ENCODE measurements around the gene WNT10A. TPM values are rescaled to one million over a fixed set of nuclear protein-coding genes. Genes with fewer than 3 reads are reported as not detected.

The WNT10A gene
- total and polyA plus RNA-seq, 9 of the 15 experiments (the other 6 are each of a cell fraction or from before 2014, with no cell fraction given) = not detected

DNA sequence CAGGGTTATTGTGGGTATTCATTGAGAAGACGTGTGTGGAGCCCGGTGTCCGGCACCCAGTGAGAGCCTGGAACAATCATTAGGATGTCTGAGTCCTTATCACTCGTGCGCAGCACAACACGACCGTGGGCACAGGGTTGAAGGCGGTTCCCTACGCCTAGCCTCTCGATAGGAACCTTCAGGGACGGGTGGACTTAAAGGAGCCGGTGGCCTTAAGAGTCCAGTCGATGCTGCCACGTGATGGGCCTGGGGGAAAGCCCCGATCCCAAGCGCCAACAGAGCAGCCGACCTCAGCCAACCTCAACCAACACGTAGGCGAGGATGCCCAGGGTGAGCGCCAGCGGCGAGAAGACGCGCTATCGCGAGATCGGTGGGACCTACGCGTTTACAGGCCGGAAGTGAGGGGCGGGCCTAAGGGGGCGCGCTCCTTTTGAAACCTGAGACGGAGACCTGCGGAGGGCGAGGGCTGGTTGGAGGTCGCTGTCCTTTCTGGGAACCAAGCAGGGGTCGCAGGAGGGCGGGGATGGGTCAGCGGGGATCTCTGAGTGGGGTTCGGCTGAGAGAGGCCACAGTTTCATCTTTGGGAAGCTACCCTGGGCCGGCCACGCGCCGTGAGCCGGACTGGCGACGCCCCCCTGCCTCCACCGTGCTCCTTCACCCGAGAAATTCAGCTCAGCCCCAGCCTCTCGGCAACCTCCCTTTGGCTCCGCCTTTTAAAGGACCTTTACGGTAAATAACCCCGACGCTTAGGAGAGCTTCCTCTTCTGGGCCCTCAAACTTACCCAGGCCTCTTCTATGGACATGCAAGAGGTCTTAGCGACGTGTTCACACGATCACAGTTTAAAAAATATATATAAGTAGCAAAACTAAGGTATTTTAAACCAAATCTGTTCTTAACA lies 28.3 kb downstream of the WNT10A start (continued):
- TF ChIP-seq, protein P1, sequence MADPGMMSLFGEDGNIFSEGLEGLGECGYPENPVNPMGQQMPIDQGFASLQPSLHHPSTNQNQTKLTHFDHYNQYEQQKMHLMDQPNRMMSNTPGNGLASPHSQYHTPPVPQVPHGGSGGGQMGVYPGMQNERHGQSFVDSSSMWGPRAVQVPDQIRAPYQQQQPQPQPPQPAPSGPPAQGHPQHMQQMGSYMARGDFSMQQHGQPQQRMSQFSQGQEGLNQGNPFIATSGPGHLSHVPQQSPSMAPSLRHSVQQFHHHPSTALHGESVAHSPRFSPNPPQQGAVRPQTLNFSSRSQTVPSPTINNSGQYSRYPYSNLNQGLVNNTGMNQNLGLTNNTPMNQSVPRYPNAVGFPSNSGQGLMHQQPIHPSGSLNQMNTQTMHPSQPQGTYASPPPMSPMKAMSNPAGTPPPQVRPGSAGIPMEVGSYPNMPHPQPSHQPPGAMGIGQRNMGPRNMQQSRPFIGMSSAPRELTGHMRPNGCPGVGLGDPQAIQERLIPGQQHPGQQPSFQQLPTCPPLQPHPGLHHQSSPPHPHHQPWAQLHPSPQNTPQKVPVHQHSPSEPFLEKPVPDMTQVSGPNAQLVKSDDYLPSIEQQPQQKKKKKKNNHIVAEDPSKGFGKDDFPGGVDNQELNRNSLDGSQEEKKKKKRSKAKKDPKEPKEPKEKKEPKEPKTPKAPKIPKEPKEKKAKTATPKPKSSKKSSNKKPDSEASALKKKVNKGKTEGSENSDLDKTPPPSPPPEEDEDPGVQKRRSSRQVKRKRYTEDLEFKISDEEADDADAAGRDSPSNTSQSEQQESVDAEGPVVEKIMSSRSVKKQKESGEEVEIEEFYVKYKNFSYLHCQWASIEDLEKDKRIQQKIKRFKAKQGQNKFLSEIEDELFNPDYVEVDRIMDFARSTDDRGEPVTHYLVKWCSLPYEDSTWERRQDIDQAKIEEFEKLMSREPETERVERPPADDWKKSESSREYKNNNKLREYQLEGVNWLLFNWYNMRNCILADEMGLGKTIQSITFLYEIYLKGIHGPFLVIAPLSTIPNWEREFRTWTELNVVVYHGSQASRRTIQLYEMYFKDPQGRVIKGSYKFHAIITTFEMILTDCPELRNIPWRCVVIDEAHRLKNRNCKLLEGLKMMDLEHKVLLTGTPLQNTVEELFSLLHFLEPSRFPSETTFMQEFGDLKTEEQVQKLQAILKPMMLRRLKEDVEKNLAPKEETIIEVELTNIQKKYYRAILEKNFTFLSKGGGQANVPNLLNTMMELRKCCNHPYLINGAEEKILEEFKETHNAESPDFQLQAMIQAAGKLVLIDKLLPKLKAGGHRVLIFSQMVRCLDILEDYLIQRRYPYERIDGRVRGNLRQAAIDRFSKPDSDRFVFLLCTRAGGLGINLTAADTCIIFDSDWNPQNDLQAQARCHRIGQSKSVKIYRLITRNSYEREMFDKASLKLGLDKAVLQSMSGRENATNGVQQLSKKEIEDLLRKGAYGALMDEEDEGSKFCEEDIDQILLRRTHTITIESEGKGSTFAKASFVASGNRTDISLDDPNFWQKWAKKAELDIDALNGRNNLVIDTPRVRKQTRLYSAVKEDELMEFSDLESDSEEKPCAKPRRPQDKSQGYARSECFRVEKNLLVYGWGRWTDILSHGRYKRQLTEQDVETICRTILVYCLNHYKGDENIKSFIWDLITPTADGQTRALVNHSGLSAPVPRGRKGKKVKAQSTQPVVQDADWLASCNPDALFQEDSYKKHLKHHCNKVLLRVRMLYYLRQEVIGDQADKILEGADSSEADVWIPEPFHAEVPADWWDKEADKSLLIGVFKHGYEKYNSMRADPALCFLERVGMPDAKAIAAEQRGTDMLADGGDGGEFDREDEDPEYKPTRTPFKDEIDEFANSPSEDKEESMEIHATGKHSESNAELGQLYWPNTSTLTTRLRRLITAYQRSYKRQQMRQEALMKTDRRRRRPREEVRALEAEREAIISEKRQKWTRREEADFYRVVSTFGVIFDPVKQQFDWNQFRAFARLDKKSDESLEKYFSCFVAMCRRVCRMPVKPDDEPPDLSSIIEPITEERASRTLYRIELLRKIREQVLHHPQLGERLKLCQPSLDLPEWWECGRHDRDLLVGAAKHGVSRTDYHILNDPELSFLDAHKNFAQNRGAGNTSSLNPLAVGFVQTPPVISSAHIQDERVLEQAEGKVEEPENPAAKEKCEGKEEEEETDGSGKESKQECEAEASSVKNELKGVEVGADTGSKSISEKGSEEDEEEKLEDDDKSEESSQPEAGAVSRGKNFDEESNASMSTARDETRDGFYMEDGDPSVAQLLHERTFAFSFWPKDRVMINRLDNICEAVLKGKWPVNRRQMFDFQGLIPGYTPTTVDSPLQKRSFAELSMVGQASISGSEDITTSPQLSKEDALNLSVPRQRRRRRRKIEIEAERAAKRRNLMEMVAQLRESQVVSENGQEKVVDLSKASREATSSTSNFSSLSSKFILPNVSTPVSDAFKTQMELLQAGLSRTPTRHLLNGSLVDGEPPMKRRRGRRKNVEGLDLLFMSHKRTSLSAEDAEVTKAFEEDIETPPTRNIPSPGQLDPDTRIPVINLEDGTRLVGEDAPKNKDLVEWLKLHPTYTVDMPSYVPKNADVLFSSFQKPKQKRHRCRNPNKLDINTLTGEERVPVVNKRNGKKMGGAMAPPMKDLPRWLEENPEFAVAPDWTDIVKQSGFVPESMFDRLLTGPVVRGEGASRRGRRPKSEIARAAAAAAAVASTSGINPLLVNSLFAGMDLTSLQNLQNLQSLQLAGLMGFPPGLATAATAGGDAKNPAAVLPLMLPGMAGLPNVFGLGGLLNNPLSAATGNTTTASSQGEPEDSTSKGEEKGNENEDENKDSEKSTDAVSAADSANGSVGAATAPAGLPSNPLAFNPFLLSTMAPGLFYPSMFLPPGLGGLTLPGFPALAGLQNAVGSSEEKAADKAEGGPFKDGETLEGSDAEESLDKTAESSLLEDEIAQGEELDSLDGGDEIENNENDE (IDR thresholded peaks at IDR 0.05; ENCODE audit: low read depth, low read length) = no peak
- no peak for TF ChIP-seq NFYB (IDR thresholded peaks at IDR 0.05; ENCODE audit: extremely low read depth, insufficient read length)
- TF ChIP-seq SRF (CRISPR knock-in tag; IDR thresholded peaks at IDR 0.05) = peak in 1 of 2 experiments; percentile 63; a peak in 1 of 4 replicates
- no peak for TF ChIP-seq TEAD1 (CRISPR knock-in tag; IDR thresholded peaks at IDR 0.05)
- TF ChIP-seq NFIC (IDR thresholded peaks at IDR 0.05) = peak; percentile 33; the same call in 1 of the 2 replicates
- 0 out of 2 replicates have a peak, but pooled peaks have one; percentile 41 for TF ChIP-seq SIN3B (IDR thresholded peaks at IDR 0.05; ENCODE audit: low read depth)
- no peak for TF ChIP-seq KDM2B (CRISPR knock-in tag; IDR thresholded peaks at IDR 0.05)
- TF ChIP-seq JUND (IDR thresholded peaks at IDR 0.05; ENCODE audit: borderline replicate concordance, low read depth, low read length) = 0 out of 2 replicates have a peak, but pooled peaks have one; percentile 2
- TF ChIP-seq JUND (tag; IDR thresholded peaks at IDR 0.05; ENCODE audit: borderline replicate concordance, low read depth, low read length) = no peak
- no peak for TF ChIP-seq ZNF764 (CRISPR knock-in tag; IDR thresholded peaks at IDR 0.05; ENCODE audit: low read depth)
- no peak for TF ChIP-seq DNMT1 (IDR thresholded peaks at IDR 0.05)
- no peak for TF ChIP-seq MCM3 (IDR thresholded peaks at IDR 0.05)
- 0 out of 2 replicates have a peak, but pooled peaks have one; percentile 39 for TF ChIP-seq MYNN (IDR thresholded peaks at IDR 0.05)
- TF ChIP-seq MYNN (CRISPR knock-in tag; IDR thresholded peaks at IDR 0.05) = no peak
- TF ChIP-seq NRF1 (conservative IDR thresholded peaks at IDR 0.05 in 1 of 2, IDR thresholded peaks at IDR 0.05 in 1 of 2) = peak; percentile 64 to 71
- TF ChIP-seq TAF7 (tag; IDR thresholded peaks at IDR 0.05) = peak; percentile 59
- peak; percentile 69 to 71 for TF ChIP-seq FOXK2 (conservative IDR thresholded peaks at IDR 0.05 in 1 of 2, IDR thresholded peaks at IDR 0.05 in 1 of 2; ENCODE audit: low read depth in 2 of 2)
- peak; percentile 84 for TF ChIP-seq ZFX (CRISPR knock-in tag; IDR thresholded peaks at IDR 0.05)

Data from K562 (cell line).